ENCODE results near the gene NOD1.

The NOD1 gene

DNA sequence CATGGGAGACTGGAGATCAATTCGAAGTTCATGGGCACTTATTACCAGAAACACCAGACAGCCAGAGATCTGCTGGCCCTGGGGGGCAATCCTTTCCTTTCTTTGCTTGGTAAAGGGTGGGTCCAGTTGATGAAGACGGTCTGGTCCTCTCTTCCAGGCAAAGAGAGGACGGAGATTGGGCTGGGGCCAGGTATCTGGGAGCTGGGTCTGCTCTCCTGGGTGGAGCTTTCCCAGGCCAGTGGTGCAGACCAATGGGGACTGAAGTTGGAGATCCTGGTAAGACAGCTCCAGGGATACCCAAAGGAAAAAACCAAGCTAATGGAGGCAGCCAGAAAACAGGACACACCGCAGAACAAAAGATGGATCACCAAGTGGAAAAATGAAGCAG is 18.3 kb downstream of the NOD1 start:
- no peak for TF ChIP-seq TAF1 (IDR thresholded peaks at IDR 0.05; ENCODE audit: borderline replicate concordance, insufficient read depth, low read length)
- no peak for TF ChIP-seq FOXP2 (optimal IDR thresholded peaks at IDR 0.05; ENCODE audit: borderline replicate concordance, extremely low read depth, extremely low read length, insufficient read depth)
- TF ChIP-seq SIN3A (IDR thresholded peaks at IDR 0.05; ENCODE audit: borderline replicate concordance, insufficient read depth, low read length) = no peak
- TF ChIP-seq, protein P1, sequence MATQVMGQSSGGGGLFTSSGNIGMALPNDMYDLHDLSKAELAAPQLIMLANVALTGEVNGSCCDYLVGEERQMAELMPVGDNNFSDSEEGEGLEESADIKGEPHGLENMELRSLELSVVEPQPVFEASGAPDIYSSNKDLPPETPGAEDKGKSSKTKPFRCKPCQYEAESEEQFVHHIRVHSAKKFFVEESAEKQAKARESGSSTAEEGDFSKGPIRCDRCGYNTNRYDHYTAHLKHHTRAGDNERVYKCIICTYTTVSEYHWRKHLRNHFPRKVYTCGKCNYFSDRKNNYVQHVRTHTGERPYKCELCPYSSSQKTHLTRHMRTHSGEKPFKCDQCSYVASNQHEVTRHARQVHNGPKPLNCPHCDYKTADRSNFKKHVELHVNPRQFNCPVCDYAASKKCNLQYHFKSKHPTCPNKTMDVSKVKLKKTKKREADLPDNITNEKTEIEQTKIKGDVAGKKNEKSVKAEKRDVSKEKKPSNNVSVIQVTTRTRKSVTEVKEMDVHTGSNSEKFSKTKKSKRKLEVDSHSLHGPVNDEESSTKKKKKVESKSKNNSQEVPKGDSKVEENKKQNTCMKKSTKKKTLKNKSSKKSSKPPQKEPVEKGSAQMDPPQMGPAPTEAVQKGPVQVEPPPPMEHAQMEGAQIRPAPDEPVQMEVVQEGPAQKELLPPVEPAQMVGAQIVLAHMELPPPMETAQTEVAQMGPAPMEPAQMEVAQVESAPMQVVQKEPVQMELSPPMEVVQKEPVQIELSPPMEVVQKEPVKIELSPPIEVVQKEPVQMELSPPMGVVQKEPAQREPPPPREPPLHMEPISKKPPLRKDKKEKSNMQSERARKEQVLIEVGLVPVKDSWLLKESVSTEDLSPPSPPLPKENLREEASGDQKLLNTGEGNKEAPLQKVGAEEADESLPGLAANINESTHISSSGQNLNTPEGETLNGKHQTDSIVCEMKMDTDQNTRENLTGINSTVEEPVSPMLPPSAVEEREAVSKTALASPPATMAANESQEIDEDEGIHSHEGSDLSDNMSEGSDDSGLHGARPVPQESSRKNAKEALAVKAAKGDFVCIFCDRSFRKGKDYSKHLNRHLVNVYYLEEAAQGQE (IDR thresholded peaks at IDR 0.05; ENCODE audit: insufficient read depth in 1 of 2, low read depth in 2 of 2, low read length in 2 of 2) = no peak
- no peak for TF ChIP-seq POLR2AphosphoS5 (IDR thresholded peaks at IDR 0.05; ENCODE audit: low read depth, low read length)

GRCh38 chr7:30459591-30460245 is 18.9 kb downstream of the NOD1 start:
- TF ChIP-seq POLR2AphosphoS5 (IDR thresholded peaks at IDR 0.05; ENCODE audit: low read depth, low read length) (no peak), FOXP2 (optimal IDR thresholded peaks at IDR 0.05; ENCODE audit: borderline replicate concordance, extremely low read depth, extremely low read length, insufficient read depth) (no peak), TAF1 (IDR thresholded peaks at IDR 0.05; ENCODE audit: borderline replicate concordance, insufficient read depth, low read length) (no peak), SIN3A (IDR thresholded peaks at IDR 0.05; ENCODE audit: borderline replicate concordance, insufficient read depth, low read length) (no peak)
- TF ChIP-seq, protein P1 (IDR thresholded peaks at IDR 0.05; ENCODE audit: insufficient read depth in 1 of 2, low read depth in 2 of 2, low read length in 2 of 2) = no peak

DNA sequence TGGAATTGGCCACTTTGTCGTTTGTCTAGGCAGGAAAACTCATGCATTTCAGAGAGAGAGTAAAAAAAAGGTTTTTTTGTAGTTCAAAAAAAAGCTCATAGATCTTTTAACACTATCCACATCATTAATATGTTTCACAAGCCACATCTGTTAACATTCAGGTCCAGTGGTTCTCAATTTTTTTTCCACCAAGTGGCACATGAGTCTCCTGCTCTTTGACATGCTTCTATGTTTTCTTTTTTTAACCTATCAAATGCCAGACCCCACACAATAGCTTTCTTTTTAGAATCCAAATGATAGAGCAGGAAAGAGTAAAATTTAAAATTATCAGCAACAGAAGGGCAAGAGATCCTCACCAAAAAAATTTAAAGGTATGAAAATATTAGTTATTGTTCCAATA is 20.3 kb downstream of the NOD1 start:
- TF ChIP-seq POLR2AphosphoS5 (IDR thresholded peaks at IDR 0.05; ENCODE audit: low read depth, low read length) = no peak
- TF ChIP-seq SIN3A (IDR thresholded peaks at IDR 0.05; ENCODE audit: borderline replicate concordance, insufficient read depth, low read length) = no peak
- no peak for TF ChIP-seq TAF1 (IDR thresholded peaks at IDR 0.05; ENCODE audit: borderline replicate concordance, insufficient read depth, low read length)
- no peak for TF ChIP-seq FOXP2 (optimal IDR thresholded peaks at IDR 0.05; ENCODE audit: borderline replicate concordance, extremely low read depth, extremely low read length, insufficient read depth)
- TF ChIP-seq, protein P1 (IDR thresholded peaks at IDR 0.05; ENCODE audit: insufficient read depth in 1 of 2, low read depth in 2 of 2, low read length in 2 of 2) = no peak

DNA sequence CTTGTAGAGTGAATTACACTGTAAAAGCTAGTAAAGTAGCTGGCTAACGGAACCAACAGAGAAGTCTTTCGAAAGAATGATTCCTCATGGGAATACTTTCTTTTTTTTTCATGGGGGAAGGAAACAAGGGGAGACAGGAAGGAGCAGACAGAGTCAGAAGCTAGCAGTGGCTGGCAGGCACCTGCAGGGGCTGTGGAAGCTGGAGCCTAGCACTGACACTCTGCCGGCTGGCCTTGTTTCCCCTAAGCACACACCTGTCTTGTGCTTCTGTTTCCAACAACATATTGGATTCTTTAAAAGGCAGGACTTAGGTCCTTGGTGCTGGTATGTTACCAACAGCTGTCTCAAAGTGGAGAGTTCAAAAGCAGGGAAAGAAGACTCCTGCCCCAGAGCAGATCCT is 24.7 kb downstream of the NOD1 start:
- TF ChIP-seq, protein P1 (IDR thresholded peaks at IDR 0.05; ENCODE audit: insufficient read depth in 1 of 2, low read depth in 2 of 2, low read length in 2 of 2) = no peak
- TF ChIP-seq POLR2AphosphoS5 (IDR thresholded peaks at IDR 0.05; ENCODE audit: low read depth, low read length) (no peak), TAF1 (IDR thresholded peaks at IDR 0.05; ENCODE audit: borderline replicate concordance, insufficient read depth, low read length) (no peak), SIN3A (IDR thresholded peaks at IDR 0.05; ENCODE audit: borderline replicate concordance, insufficient read depth, low read length) (no peak), FOXP2 (optimal IDR thresholded peaks at IDR 0.05; ENCODE audit: borderline replicate concordance, extremely low read depth, extremely low read length, insufficient read depth) (no peak)

Measured in PFSK-1 (cell line).